HG03175 (cell line): Measurements from ENCODE around the gene KLHL20.

Experiments used
- ATAC-seq: cut with Tn5 transposase; IDR thresholded peaks from one replicate; pipeline ENCODE4 v1.9.1; 2021; ENCODE audit warnings: mild to moderate bottlenecking, moderate library complexity; ENCODE audit not compliant: unreplicated experiment

Gene KLHL20

DNA sequence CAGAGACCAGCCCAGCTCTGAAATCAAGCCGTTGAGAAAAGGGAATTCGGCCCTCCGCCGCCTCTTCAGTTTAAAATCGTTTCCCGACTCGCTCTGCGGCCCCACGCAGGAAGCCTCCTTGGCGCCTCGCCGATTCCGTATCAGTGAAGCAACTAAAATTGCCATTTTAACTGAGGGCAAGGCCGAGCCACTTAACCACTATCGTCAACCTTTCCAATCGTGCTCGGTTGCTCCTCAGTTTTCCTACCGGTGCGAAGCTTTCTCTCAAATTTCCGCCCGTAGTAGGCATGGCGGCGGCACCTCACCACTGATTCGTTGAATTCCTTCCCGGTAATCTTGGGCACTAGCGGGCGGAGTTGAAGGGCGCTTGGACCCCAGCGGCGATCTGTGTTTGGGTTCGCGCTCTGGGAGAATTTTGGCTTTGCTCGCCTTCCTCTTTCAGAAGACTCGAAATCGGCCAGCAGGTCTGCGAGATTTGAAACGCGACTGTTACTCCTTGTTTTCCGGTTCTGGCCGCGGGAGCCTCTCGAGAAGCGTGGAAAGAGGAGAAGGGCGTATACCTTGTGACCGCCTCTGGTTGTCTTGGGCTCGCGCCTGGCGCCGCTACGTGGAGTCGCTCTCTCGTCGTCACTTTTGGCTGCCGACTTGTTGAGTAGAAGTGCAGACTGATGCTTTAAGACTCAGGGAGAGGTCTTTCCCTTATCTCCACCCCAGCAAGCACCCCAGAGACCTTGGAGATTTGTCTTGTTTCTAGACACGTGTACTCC lies 109.7 kb downstream of the KLHL20 start, which contains the start of the genes CENPL and DARS2:
TSS of gene CENPL (minus strand) at position 569 of the 767 bp plus-strand sequence. CDS start 13,584 bp downstream, outside the sequence.
TSS of gene DARS2 (plus strand) at position 359 of the 767 bp plus-strand sequence. CDS start 557 bp downstream, outside the sequence.
- ATAC-seq = peak; percentile 90

- ATAC-seq = no peak
Measured at GRCh38 chr1:173827611-173828010, 112.8 kb downstream of the KLHL20 start.

GRCh38 chr1:173832748-173833147 lies 118.0 kb downstream of the KLHL20 start:
- ATAC-seq = no peak
